ENCODE results near the gene MARCHF11.
A peak's percentile ranks its signal among the peaks of the same experiment; 100 is the strongest.

MARCHF11 gene

GRCh38 chr5:16051246-16051755 is 128.3 kb downstream of the MARCHF11 start:
- peak; percentile 88 for DNase-seq (ENCODE audit: low spot score)

DNA sequence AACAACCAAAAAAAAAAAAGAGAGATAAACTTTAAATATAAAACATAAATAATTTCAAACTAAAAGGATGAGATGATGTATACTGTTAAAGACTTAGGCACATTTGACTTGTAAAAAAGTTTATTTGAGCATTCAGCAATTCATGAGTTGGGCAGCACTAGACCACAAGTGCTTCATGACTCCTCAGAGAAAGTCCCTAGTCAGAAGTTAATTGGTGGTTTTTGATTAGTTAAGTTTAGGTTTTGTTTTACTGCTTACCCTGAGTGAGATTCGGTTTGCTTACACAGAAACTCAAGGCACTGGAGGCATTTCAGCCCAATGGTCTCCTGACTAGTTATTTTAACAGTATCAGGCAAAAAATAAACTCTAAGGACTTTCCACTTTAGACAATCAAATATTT is 129.2 kb downstream of the MARCHF11 start:
- no peak for DNase-seq (ENCODE audit: low spot score)

DNA sequence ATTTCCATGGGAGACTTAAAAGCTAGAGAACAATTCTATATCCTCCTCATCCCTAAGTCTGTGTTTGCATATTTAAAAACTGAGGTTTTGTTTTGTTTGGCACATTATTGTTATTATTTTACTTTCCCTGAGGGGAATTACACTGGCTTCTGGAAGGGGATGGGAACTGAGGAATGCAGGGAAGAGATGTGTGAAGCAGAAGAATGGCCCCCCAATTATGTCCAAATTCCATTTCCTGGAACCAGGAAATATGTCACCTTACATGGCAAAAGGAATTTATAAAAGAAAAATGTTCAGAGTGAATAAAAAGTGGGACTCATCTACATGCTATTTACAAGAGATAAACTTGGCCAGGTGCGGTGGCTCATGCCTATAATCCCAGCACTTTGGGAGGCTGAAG is 129.8 kb downstream of the MARCHF11 start:
- DNase-seq (ENCODE audit: low spot score), result no peak

DNA sequence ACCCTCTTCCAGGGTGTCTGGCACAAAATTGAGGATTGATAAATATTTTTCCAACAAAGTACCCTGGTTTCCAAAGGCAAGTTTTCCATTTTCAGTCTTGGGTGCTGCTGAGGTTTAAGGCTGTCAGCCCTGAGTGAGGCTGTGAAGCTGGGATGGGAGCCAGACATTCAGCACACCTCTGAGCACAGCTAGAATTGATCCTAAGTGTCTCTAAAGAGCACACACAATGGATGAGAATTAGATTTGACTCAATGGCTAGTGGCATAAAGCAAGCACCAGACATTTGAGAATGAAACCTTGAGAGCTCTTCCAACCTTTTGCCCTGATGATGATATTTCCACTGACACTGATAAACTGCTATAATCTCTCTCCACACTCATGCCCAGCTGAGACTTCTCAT is 131.5 kb downstream of the MARCHF11 start:
- no peak for DNase-seq (ENCODE audit: low spot score)

DNA sequence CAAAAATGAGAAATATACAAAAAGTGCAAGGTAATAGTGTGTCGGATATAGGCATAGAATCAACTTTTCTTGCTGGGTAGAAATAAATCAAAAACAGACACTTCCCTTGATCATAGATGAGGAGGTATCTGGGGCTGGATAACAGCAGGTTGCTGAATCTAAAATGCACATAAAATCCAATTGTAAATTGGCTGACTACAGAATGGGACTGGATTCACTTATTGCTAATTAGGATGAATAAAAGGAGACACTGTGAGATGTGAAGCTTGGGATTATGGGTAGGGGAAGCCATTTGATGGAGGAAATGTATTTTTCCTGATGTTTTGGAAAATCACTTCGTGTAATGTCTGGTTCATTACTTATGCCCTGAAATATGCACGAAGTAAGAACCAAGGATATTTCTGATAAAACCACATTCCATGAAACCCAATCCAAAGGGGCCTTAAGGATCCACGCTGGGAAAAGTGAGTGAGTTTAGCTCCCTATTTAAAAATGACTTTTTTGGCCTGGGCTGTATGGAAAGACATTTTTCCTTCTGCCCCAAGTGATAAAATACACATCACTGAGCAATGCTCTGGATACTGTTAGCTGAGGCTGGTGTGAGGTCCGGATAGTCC is 136.1 kb downstream of the MARCHF11 start:
- no peak for DNase-seq (ENCODE audit: low spot score)

DNA sequence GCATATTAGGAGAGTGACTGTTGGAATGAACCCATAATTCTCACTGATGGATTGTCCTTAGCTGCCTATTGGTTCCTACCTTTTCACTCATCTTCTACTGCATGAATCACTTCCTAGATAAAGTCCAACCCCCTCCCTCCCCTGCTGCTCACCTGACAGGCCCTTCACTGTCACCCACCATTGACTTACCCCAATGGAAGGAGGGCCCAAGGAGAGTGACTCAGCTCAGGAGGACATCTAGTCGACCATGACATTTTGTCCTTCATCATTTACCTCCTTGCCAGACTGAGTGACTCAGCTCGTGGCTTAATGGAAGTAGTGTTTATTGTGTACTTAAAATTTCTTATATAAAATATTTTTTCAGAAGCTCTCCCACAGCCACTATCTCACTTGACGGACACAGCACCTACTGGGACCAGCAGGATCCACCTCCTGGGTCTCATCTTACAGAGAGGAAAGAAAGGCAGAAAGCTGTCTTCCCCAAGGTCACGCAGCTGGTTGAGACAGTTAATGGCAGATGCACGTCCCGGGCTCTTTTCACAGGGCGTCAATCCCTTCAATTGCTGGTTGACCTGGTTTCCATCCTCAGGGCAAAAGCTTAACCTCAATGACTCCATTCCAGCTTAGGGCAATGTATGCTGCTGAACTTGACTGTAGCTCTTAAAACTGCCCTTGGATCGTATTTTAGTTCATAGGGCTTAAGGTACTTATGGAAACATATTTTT is 142.3 kb downstream of the MARCHF11 start:
- peak; percentile 88 for DNase-seq (ENCODE audit: low spot score)

- no peak for DNase-seq (ENCODE audit: low spot score)
These were observed 145.1 kb downstream of the MARCHF11 start for GRCh38 chr5:16034319-16035001.

DNA sequence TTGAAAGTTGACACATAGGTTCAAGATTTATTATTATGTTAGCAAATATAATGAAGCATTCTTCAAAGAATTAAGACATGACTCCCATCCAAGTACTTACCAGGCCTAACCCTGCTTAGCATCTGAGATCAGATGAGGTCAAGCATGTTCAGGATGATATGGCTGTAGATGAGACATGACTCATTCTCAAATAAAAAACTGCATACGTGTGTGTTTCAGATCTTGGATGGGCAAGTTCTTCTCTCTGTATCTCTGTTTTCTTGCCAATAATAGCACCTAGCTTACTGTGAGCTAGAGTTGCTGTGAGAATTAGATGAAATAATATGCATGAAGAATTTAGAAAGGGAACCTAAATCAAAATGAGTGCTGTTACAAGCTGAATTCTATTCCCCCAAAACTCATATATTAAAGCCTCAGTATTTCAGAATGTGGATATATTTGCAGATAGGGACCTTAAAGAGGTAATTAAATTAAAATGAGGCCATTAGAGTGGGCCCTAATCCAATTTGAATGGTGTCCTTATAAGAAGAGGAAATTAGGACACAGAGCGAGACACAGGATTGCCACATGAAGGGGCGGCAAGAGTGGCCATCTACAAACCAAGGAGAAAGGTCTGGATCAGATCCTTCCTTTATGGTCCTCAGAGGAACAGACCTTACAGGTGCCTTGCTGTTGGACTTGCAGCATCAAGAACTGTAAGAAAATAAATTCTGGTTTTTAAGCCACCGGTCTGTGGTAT is 146.2 kb downstream of the MARCHF11 start:
- DNase-seq (ENCODE audit: low spot score), result no peak

DNA sequence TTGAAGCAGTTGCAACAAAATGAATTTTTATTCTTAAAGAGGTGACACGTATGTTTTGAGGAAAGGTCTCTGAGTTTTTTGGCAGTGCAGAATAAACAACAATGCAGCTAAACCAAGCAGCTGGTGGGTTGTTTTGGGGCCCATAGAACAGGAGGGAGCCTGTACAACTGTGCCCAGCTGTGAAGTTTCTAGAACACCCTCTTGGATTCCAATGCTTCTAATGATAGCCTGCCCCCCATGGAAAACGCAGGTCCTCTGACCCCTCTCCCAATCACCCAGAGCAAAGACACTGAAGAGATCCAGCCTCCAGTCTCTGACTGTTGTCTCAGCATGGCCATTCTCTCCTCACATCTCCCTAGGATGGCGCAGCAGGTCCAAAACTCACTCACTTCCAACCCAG is 150.9 kb downstream of the MARCHF11 start:
- no peak for DNase-seq (ENCODE audit: low spot score)

- DNase-seq (ENCODE audit: low spot score), result no peak
These were observed 153.9 kb downstream of the MARCHF11 start for GRCh38 chr5:16025681-16026080.

- no peak for DNase-seq (ENCODE audit: low spot score)
These were observed 160.6 kb downstream of the MARCHF11 start for GRCh38 chr5:16018970-16019369.

- no peak for DNase-seq (ENCODE audit: low spot score)
These were observed 161.9 kb downstream of the MARCHF11 start for GRCh38 chr5:16017720-16018119.

Data from kidney tubule cell (primary cell).